Endothelial cell of umbilical vein (primary cell): Measurements from ENCODE around the gene RPL15. TPM values are rescaled to one million over a fixed set of nuclear protein-coding genes. Genes with fewer than 3 reads are reported as not detected.

ENCODE experiments used
- BruUV-seq: library from RNA; stranded (reverse); fragments of 400-500 nt; replicated peaks from 2 replicates; lab custom pipeline; 2021; lab: Mats Ljungman, UMichigan
- CTCF ChIA-PET: fragments of 300-600, 350-600 bp; sonication (Branson Sonifier 250); formaldehyde crosslinking; loops from one replicate; lab custom pipeline; 2021; ENCODE audit warnings: antibody characterized with exemption, inconsistent platforms; lab: Charles Lee
- POLR2A ChIA-PET: fragments of 300-600, 350-600 bp; sonication (Branson Sonifier 250); formaldehyde crosslinking; loops from one replicate; lab custom pipeline; 2021; ENCODE audit warnings: antibody characterized with exemption, inconsistent platforms; lab: Charles Lee
- DNase-seq: peaks from one replicate; pipeline ENCODE4 v3.0.0-alpha.2; 2011; ENCODE audit warnings: low read depth, low spot score
- FAIRE-seq: peaks from 2 replicates; lab custom pipeline; 2011; peaks lifted over from hg19 to GRCh38; lab: Jason Lieb, UNC
- H2AFZ ChIP-seq: 2 replicates; pipeline ENCODE4 v1.6.0; 2012; ENCODE audit warnings: low read depth, low read length, control low read depth, inconsistent platforms
- H3K27ac ChIP-seq: 2 replicates; pipeline ENCODE4 v1.5.1; 2011; ENCODE audit warnings: low read depth, mild to moderate bottlenecking, control low read depth, low read length, moderate library complexity; ENCODE audit not compliant: insufficient read depth
- H3K27me3 ChIP-seq, 2 experiments: 2 replicates each; pipeline versions ENCODE4 v1.6.0 to v1.6.1; 2011; ENCODE audit warnings: low read length in 2 of 2, mixed read lengths in 1 of 2; ENCODE audit not compliant: control insufficient read depth in 2 of 2, insufficient read depth in 2 of 2
- H3K36me3 ChIP-seq, 2 experiments: 2 replicates in 1 of 2; 3 replicates in 1 of 2; pipeline ENCODE4 v1.5.1; 2011; ENCODE audit warnings: low read length in 2 of 2, mild to moderate bottlenecking in 1 of 2, moderate library complexity in 1 of 2; ENCODE audit not compliant: control insufficient read depth in 2 of 2, insufficient read depth in 2 of 2; ENCODE audit errors: extremely low read depth in 1 of 2
- H3K4me1 ChIP-seq: 3 replicates; pipeline ENCODE4 v1.5.1; 2011; ENCODE audit warnings: mild to moderate bottlenecking, low read length; ENCODE audit not compliant: control insufficient read depth, insufficient read depth; ENCODE audit errors: extremely low read depth
- H3K4me2 ChIP-seq: 2 replicates; pipeline ENCODE4 v1.6.1; 2011; ENCODE audit warnings: low read length, control low read depth, mixed read lengths; ENCODE audit not compliant: insufficient read depth
- H3K4me3 ChIP-seq, 3 experiments: fragments of 200-600 bp in 1 of 3; sonication (generic), shearing (Covaris generic) in 1 of 3; replicated peaks in 1 of 3; 2 replicates each; pipeline ENCODE4 v1.5.1; 2011 to 2016; ENCODE audit warnings: control low read depth in 3 of 3, low read length in 3 of 3, mild to moderate bottlenecking in 2 of 3, inconsistent platforms in 1 of 3, low read depth in 1 of 3, moderate library complexity in 1 of 3; ENCODE audit not compliant: insufficient read depth in 1 of 3
- H3K79me2 ChIP-seq: 2 replicates; pipeline ENCODE4 v1.6.0; 2012; ENCODE audit warnings: low read length, inconsistent platforms; ENCODE audit not compliant: control insufficient read depth, insufficient read depth
- H3K9ac ChIP-seq: replicated peaks from 2 replicates; pipeline ENCODE3; 2011; ENCODE audit warnings: low read length, control low read depth; ENCODE audit not compliant: insufficient read depth; ENCODE audit errors: extremely low read depth
- H3K9me1 ChIP-seq: replicated peaks from 3 replicates; pipeline ENCODE4 v1.6.0; 2011; ENCODE audit warnings: mild to moderate bottlenecking, low read length; ENCODE audit not compliant: control insufficient read depth, insufficient read depth; ENCODE audit errors: extremely low read depth
- H3K9me3 ChIP-seq: replicated peaks from 2 replicates; pipeline ENCODE4 v1.5.1; 2012; ENCODE audit warnings: low read length, inconsistent platforms; ENCODE audit not compliant: control insufficient read depth, insufficient read depth
- H4K20me1 ChIP-seq: replicated peaks from 2 replicates; pipeline ENCODE3; 2011; ENCODE audit warnings: mild to moderate bottlenecking, low read length; ENCODE audit not compliant: control insufficient read depth, insufficient read depth; ENCODE audit errors: extremely low read depth
- EZH2 ChIP-seq: IDR thresholded peaks from 2 replicates; pipeline ENCODE4 v1.6.1; 2012; ENCODE audit warnings: borderline replicate concordance, low read depth, mild to moderate bottlenecking, moderate library complexity, low read length, inconsistent platforms; ENCODE audit not compliant: severe bottlenecking
- FOS ChIP-seq: IDR thresholded peaks from 2 replicates; pipeline ENCODE4 v1.6.1; 2011; ENCODE audit warnings: mild to moderate bottlenecking, low read length, moderate library complexity, borderline replicate concordance; ENCODE audit not compliant: insufficient read depth
- GATA2 ChIP-seq: IDR thresholded peaks from 2 replicates; pipeline ENCODE4 v1.7.0; 2011; ENCODE audit warnings: low read depth, mild to moderate bottlenecking, moderate library complexity, mixed read lengths, low read length; ENCODE audit not compliant: insufficient read length, insufficient read depth
- JUN ChIP-seq: IDR thresholded peaks from 2 replicates; pipeline ENCODE4 v1.6.1; 2011; ENCODE audit warnings: borderline replicate concordance, low read depth; ENCODE audit not compliant: insufficient read length, insufficient read depth
- MYC ChIP-seq: IDR thresholded peaks from one replicate; pipeline ENCODE4 v1.6.1; 2011; ENCODE audit warnings: mild to moderate bottlenecking, low read depth, low read length
- POLR2A ChIP-seq: IDR thresholded peaks from 2 replicates; pipeline ENCODE4 v1.6.1; 2012; ENCODE audit warnings: low read depth, mild to moderate bottlenecking, control low read depth, low read length
- POLR2AphosphoS5 ChIP-seq: IDR thresholded peaks from 2 replicates; pipeline ENCODE4 v1.6.1; 2012; ENCODE audit warnings: low read depth, mild to moderate bottlenecking, control low read depth, low read length, moderate library complexity; ENCODE audit not compliant: insufficient read depth
- dilution Hi-C: fragments of 300-500 bp; cut with MboI; formaldehyde crosslinking; loops from one replicate; pipeline ENCODE4 v1.15.0; 2019; ENCODE audit warnings: low sequenced_read_pairs; ENCODE audit not compliant: extremely low pct_ligation_motif_present
- intact Hi-C: fragments of 100-400 bp; cut with micrococcal nuclease; formaldehyde crosslinking; loops from one replicate; pipeline ENCODE4 v1.10.0; 2022
- polyA plus RNA-seq, 4 experiments: library from polyadenylated mRNA; depleted of rRNA in 3 of 4; stranded (reverse) in 3 of 4; unstranded in 1 of 4; fragments of >200 nt; gene quantifications; 2 replicates each; pipeline versions ENCODE4 v1.2.1 to v1.2.3, GENCODE V29; 2011 to 2012; ENCODE audit warnings: missing spikeins in 1 of 4
- total RNA-seq: library from RNA; stranded (reverse); gene quantifications from 2 replicates; pipeline ENCODE4 v1.2.3, GENCODE V29; 2021
- TF ChIP-seq, protein P1 (sequence below): IDR thresholded peaks from 2 replicates; pipeline ENCODE4 v1.6.1; 2011; ENCODE audit not compliant: insufficient read depth, insufficient read length
- TF ChIP-seq, protein P2 (sequence below), 2 donors: IDR thresholded peaks; 1 replicate in 1 of 2; 2 replicates in 1 of 2; pipeline ENCODE4 v1.5.1; 2011; ENCODE audit warnings: low read length in 2 of 2, mild to moderate bottlenecking in 2 of 2, moderate library complexity in 2 of 2, control low read depth in 1 of 2, inconsistent platforms in 1 of 2, low read depth in 1 of 2; ENCODE audit not compliant: insufficient read depth in 1 of 2; ENCODE audit errors: extremely low read depth in 1 of 2

Gene RPL15
- total and polyA plus RNA-seq, 2 donors (not counting 3 experiments of a cell fraction or from before 2014, with no cell fraction given): 1,901 to 5,777 TPM

GRCh38 chr3:23915537-23916108 is 1.3 kb upstream of the RPL15 start:
- dilution Hi-C loops: no loop called here
- H4K20me1 ChIP-seq: peaks cover 7% of the 10 kb centered on the region
- DNase-seq: peak; percentile 15
- H3K79me2 ChIP-seq: peaks cover 23% of the 10 kb centered on the region
- peaks cover 17% of the 10 kb centered on the region for H3K4me1 ChIP-seq
- POLR2A ChIA-PET: interaction anchor here (1.3 kb wide), 1 partner anchor 11 kb away, joined by 3 read pairs; no protein-coding TSS in a partner anchor
- H3K9me1 ChIP-seq: no peaks in the 10 kb centered on the region
- H3K4me2 ChIP-seq: peak overlapping the region; percentile 91
- no peak overlapping the region for H3K27ac ChIP-seq
- H2AFZ ChIP-seq: no peak overlapping the region
- BruUV-seq: no TSS peak
- TF ChIP-seq MYC (no peak), FOS (no peak), JUN (no peak), GATA2 (no peak), POLR2AphosphoS5 (no peak), EZH2 (no peak), POLR2A (no peak)
- TF ChIP-seq, protein P1, sequence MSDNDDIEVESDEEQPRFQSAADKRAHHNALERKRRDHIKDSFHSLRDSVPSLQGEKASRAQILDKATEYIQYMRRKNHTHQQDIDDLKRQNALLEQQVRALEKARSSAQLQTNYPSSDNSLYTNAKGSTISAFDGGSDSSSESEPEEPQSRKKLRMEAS: no peak
- TF ChIP-seq, protein P2, sequence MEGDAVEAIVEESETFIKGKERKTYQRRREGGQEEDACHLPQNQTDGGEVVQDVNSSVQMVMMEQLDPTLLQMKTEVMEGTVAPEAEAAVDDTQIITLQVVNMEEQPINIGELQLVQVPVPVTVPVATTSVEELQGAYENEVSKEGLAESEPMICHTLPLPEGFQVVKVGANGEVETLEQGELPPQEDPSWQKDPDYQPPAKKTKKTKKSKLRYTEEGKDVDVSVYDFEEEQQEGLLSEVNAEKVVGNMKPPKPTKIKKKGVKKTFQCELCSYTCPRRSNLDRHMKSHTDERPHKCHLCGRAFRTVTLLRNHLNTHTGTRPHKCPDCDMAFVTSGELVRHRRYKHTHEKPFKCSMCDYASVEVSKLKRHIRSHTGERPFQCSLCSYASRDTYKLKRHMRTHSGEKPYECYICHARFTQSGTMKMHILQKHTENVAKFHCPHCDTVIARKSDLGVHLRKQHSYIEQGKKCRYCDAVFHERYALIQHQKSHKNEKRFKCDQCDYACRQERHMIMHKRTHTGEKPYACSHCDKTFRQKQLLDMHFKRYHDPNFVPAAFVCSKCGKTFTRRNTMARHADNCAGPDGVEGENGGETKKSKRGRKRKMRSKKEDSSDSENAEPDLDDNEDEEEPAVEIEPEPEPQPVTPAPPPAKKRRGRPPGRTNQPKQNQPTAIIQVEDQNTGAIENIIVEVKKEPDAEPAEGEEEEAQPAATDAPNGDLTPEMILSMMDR (IDR thresholded peaks at IDR 0.05; ENCODE audit: extremely low read depth in 1 of 2, insufficient read depth in 1 of 2, low read depth in 1 of 2, low read length in 2 of 2): no peak
- CTCF ChIA-PET: interaction anchor here (1.3 to 2.1 kb wide), 3 partner anchors 14 to 82 kb away, joined by 3 to 13 read pairs (median 3); no protein-coding TSS in a partner anchor
- peaks cover 9 to 11% of the 10 kb centered on the region in 2 experiments for H3K36me3 ChIP-seq
- intact Hi-C loops: loop anchor here (2.0 kb wide), 2 partner anchors 41 to 77 kb away; no protein-coding TSS in a partner anchor
- H3K9ac ChIP-seq: no peak overlapping the region
- FAIRE-seq: no peak
- no peaks in the 10 kb centered on the region for H3K27me3 ChIP-seq
- H3K4me3 ChIP-seq: peak overlapping the region in 1 of 3 experiments; percentile 73
- H3K9me3 ChIP-seq: no peaks in the 10 kb centered on the region
